Stomach (tissue), 4 donors: Measurements from ENCODE around the gene B3GNT9.

Experiments
- CTCF ChIP-seq, 7 experiments: fragments of 450-650 bp in 4 of 7; fragments of 200-600 bp in 3 of 7; sonication (generic) in 3 of 7; IDR thresholded peaks; one replicate each; pipeline ENCODE4 v1.5.1; 2016 to 2019; ENCODE audit warnings: antibody characterized with exemption in 7 of 7, control low read depth in 2 of 7, mild to moderate bottlenecking in 1 of 7
- POLR2A ChIP-seq, 4 donors: fragments of 450-650 bp; IDR thresholded peaks; one replicate each; pipeline ENCODE4 v1.6.1; 2016; ENCODE audit warnings: antibody characterized with exemption in 4 of 4, control low read depth in 2 of 4, mild to moderate bottlenecking in 1 of 4, moderate library complexity in 1 of 4

- TF ChIP-seq POLR2A (IDR thresholded peaks at IDR 0.05), result no peak
- no peak for TF ChIP-seq CTCF (IDR thresholded peaks at IDR 0.05)
Observed at GRCh38 chr16:67173323-67173722, 22.5 kb upstream of the B3GNT9 start.
